ENCODE results near the gene PXK.

DNA sequence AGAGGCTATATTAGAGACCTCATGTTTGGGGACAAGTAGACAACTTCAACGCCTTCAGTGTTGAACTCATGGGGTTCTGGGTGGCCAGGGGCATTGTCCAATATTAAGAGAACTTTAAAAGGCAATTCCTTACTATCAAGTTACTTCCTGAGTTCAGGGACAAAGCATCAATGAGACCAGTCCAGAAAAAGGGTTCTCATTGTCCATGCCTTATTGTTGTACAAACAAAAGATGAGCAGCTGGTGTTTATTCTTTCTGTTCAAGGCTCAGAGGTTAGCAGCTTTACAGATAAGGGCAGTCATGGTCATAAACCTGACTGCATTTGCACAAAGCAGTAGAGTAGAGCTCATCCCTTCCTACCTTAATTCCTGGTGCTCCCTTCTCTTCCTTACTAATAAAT, 119.5 kb downstream of the PXK start:
- TF ChIP-seq ZBTB33 (IDR thresholded peaks at IDR 0.05) (no peak), GABPA (IDR thresholded peaks at IDR 0.05 in 1 of 2, conservative IDR thresholded peaks at IDR 0.05 in 1 of 2) (no peak), YY1 (IDR thresholded peaks at IDR 0.05) (no peak), REST (IDR thresholded peaks at IDR 0.05) (no peak), TAF1 (conservative IDR thresholded peaks at IDR 0.05) (no peak)
- TF ChIP-seq, protein P1, sequence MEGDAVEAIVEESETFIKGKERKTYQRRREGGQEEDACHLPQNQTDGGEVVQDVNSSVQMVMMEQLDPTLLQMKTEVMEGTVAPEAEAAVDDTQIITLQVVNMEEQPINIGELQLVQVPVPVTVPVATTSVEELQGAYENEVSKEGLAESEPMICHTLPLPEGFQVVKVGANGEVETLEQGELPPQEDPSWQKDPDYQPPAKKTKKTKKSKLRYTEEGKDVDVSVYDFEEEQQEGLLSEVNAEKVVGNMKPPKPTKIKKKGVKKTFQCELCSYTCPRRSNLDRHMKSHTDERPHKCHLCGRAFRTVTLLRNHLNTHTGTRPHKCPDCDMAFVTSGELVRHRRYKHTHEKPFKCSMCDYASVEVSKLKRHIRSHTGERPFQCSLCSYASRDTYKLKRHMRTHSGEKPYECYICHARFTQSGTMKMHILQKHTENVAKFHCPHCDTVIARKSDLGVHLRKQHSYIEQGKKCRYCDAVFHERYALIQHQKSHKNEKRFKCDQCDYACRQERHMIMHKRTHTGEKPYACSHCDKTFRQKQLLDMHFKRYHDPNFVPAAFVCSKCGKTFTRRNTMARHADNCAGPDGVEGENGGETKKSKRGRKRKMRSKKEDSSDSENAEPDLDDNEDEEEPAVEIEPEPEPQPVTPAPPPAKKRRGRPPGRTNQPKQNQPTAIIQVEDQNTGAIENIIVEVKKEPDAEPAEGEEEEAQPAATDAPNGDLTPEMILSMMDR (IDR thresholded peaks at IDR 0.05; ENCODE audit: low read depth, low read length, missing input control) = no peak
